WERI-Rb-1 (cell line): ENCODE results near the gene PLA2G6.
A peak's percentile ranks its signal among the peaks of the same experiment; 100 is the strongest.

Source experiments
- DNase-seq: peaks from one replicate; pipeline ENCODE4 v3.0.0-alpha.2; 2020
- H3K27ac ChIP-seq: fragments of 250-450 bp; sonication (Bioruptor Pico); 2 replicates; pipeline ENCODE4 v1.5.1; 2020; ENCODE audit warnings: mild to moderate bottlenecking, moderate library complexity
- H3K27me3 ChIP-seq: fragments of 250-450 bp; sonication (Bioruptor Pico); 2 replicates; pipeline ENCODE4 v1.5.1; 2021; ENCODE audit warnings: mild to moderate bottlenecking, low read depth, moderate library complexity; ENCODE audit not compliant: insufficient read depth, severe bottlenecking
- H3K36me3 ChIP-seq: fragments of 250-450 bp; sonication (Bioruptor Pico); 2 replicates; pipeline ENCODE4 v1.5.1; 2020; ENCODE audit warnings: mild to moderate bottlenecking, moderate library complexity
- H3K4me3 ChIP-seq: 2 replicates; pipeline ENCODE4 v1.5.1; 2011; ENCODE audit warnings: low read depth, mild to moderate bottlenecking, control low read depth, low read length
- H3K9me3 ChIP-seq: fragments of 250-450 bp; sonication (Bioruptor Pico); 2 replicates; pipeline ENCODE4 v1.5.1; 2021; ENCODE audit warnings: mild to moderate bottlenecking, moderate library complexity; ENCODE audit not compliant: severe bottlenecking
- TF ChIP-seq, protein P1 (sequence below): IDR thresholded peaks from 2 replicates; pipeline ENCODE4 v1.5.1; 2011; ENCODE audit warnings: low read depth, mild to moderate bottlenecking, control low read depth, inconsistent platforms, low read length

PLA2G6 gene

DNA sequence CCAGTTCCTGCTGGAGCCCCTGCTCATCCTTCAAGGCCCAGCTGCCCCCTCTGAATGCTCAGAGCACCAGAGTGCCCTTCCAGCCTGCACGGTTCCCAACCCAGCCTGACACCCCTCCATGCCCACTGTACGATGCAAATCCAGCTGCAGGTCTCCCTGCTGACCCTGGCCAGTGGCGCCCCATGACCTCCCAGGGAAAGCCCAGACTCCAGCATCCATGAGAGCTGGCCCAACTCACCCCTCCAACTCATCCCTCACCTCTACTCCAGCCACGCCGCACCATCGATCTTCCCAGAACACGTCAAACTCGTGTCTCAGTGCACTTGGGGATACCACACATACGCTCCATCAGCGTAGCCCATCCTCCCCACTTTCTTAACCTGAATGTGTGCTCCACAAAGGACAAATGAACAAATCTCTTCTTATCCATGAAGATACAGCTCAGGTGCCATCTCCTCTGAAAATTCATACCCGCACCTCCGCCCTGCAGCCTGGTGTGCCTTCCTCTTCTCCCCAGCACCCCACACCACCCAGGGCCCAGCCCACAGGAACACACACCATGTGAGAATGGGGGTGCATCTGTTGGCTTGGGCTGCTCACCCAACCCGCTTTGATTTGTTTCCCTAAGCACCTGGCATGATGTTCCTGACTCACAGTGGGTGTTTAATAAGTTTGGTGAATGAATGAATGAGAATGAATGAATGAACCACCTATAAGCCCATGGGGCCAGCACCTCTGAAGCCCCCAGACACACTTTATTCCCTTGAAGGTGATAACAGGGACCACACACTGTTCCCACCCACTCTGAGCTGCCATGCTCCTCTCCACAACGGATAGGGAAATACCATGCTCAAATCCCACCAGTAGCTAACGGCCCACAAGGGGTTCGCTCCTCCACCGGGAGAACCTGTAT, 6.2 kb downstream of the PLA2G6 start:
- no peaks in the 10 kb centered on the region for H3K36me3 ChIP-seq
- DNase-seq: no peak
- H3K27me3 ChIP-seq: no peaks in the 10 kb centered on the region
- H3K4me3 ChIP-seq: no peak overlapping the region
- H3K27ac ChIP-seq: 0 out of 2 replicates have a peak overlapping the region, but pooled peaks have one; percentile 4
- H3K9me3 ChIP-seq: no peaks in the 10 kb centered on the region
- TF ChIP-seq, protein P1, sequence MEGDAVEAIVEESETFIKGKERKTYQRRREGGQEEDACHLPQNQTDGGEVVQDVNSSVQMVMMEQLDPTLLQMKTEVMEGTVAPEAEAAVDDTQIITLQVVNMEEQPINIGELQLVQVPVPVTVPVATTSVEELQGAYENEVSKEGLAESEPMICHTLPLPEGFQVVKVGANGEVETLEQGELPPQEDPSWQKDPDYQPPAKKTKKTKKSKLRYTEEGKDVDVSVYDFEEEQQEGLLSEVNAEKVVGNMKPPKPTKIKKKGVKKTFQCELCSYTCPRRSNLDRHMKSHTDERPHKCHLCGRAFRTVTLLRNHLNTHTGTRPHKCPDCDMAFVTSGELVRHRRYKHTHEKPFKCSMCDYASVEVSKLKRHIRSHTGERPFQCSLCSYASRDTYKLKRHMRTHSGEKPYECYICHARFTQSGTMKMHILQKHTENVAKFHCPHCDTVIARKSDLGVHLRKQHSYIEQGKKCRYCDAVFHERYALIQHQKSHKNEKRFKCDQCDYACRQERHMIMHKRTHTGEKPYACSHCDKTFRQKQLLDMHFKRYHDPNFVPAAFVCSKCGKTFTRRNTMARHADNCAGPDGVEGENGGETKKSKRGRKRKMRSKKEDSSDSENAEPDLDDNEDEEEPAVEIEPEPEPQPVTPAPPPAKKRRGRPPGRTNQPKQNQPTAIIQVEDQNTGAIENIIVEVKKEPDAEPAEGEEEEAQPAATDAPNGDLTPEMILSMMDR: no peak

DNA sequence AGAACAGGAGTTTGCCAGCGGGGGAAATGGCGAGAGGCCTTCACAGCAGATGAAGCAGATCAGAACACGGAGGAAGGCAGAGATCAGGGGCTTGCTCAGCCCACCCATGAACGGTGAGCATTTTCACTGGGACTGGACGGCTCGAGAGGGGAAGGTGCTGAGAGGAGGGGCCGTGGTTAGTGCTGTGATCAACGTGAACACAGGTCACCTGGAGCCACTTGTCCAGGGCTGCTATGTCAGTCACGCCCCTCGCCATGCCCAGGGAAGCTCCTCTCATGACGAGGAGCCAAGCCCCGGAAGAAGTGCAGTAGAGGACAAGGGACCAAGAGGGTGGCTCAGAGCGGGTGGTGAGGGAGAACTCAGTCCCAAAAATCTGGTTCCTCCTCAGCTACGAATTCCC, 7.0 kb downstream of the PLA2G6 start:
- Histone ChIP-seq H3K4me3 (no peak overlapping the region), H3K27ac (no peak overlapping the region), H3K9me3 (no peaks in the 10 kb centered on the region), H3K36me3 (no peaks in the 10 kb centered on the region), H3K27me3 (no peaks in the 10 kb centered on the region)
- DNase-seq: no peak
- TF ChIP-seq, protein P1: no peak

DNA sequence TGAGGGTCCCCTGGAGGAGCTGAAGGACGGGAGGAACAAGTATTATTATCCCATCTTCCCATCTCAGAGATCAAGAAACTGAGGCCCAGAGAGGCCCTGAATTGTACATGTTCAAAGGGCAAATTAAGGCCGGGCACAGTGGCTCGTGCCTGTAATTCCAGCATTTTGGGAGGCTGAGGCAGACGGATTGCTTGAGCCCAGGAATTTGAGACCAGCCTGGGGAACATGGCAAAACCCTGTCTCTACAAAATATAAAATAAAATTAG, 8.1 kb downstream of the PLA2G6 start:
- TF ChIP-seq, protein P1: no peak
- Histone ChIP-seq H3K27me3 (no peaks in the 10 kb centered on the region), H3K4me3 (no peak overlapping the region), H3K9me3 (no peaks in the 10 kb centered on the region), H3K27ac (no peak overlapping the region), H3K36me3 (no peaks in the 10 kb centered on the region)
- no peak for DNase-seq

DNA sequence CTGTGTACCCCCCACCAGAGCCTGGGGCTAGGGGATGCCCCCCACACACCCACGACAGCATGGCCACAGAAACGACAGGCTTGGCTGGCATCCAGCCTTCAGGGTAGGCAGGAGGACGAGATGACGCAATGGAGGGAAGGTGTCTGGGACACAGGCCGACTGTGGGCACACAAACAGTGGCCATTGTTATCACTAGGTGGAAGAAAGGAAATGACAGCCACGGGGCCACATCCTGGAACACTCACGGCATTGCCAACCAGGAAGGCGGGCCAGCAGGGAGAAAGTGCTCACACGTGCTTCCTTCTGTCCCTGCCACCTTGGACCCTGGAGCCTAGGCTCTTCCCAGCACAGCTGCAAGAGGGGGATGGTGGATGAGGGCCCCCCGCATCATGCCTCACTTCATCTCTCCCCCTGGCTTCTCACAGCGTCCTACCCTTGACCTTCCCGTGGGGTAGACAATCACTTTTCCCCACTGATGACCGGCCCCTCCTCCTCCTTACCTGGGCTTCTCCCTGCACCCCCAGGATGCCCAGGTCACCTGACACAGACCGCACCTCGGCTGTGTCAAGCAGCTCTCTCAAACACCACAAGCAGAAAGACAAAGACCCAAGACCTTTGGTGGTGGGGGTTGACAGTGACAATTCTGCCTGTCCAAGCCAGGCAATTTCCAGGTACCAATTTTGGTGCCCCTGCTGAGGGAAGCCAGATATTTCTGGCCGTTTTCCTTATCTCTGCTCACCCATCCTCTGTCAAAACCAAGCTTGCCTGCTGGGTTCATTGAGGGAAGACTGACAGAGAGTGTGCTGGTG, 8.6 kb downstream of the PLA2G6 start:
- H3K27me3 ChIP-seq: no peaks in the 10 kb centered on the region
- TF ChIP-seq, protein P1: no peak
- H3K27ac ChIP-seq: no peak overlapping the region
- DNase-seq: no peak
- H3K36me3 ChIP-seq: no peaks in the 10 kb centered on the region; the same call in 1 of the 2 replicates
- no peaks in the 10 kb centered on the region for H3K9me3 ChIP-seq
- no peak overlapping the region for H3K4me3 ChIP-seq

DNA sequence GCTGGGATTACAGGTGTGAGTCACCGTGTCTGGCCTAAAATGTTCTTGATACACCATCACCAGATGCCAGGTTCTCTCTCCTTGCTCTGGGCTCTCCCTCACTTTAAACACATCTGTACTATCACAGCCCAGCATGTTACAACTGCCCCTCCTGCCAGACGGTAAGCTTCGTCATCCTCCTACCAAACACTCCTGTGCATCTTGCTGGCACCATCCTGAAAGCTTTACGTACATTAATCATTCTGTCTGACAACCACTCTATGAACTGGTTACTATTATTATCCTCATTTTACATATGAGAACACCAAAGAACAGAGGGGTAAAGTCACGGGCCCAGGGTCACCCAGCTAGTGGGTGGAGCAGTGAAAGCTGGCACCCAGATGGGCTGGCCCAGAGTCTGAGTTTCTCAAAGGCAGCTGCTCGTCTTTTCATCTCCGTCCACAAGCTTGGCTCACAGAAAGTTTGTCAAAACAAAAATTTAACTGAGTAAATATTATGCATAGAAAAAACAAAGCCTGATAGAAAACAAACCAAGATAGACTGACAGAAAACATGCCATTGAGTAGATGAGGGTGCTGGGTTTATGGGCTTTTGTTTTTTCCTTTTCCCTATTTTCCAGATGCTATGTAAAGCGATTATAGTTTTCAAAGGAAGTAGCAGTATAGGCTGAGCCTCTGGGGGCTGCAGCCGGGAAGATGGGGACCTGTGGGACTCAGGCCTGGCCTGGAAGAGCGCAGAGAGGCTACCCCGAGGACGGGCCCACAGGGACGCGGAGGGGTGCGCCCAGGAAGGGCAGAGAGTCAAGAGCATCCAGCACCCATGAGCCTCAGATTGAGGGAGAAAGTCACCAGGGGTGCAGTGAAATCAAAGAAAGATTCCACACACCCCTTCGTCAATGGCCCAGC, 9.5 kb downstream of the PLA2G6 start:
- H3K27ac ChIP-seq: no peak overlapping the region
- TF ChIP-seq, protein P1: no peak
- DNase-seq: no peak

More for the DNA sequence above, 9.5 kb downstream of the PLA2G6 start:
- Histone ChIP-seq H3K27me3 (no peaks in the 10 kb centered on the region), H3K9me3 (no peaks in the 10 kb centered on the region), H3K36me3 (no peaks in the 10 kb centered on the region; the same call in 1 of the 2 replicates), H3K4me3 (no peak overlapping the region)
